ENCODE data around the gene USP8.

- TF ChIP-seq KDM1A (IDR thresholded peaks at IDR 0.05; ENCODE audit: borderline replicate concordance) (no peak), BHLHE40 (IDR thresholded peaks at IDR 0.05; ENCODE audit: borderline replicate concordance in 1 of 2, low read depth in 2 of 2, low read length in 1 of 2) (no peak), MXI1 (IDR thresholded peaks at IDR 0.05; ENCODE audit: low read depth, low read length) (no peak), BCL3 (IDR thresholded peaks at IDR 0.05; ENCODE audit: borderline replicate concordance, insufficient read depth, low read depth, low read length, poor library complexity, severe bottlenecking) (no peak), TCF7 (IDR thresholded peaks at IDR 0.05; ENCODE audit: borderline replicate concordance) (no peak), ASH2L (IDR thresholded peaks at IDR 0.05; ENCODE audit: borderline replicate concordance, low read depth) (no peak), PBX3 (IDR thresholded peaks at IDR 0.05; ENCODE audit: insufficient replicate concordance, low read depth, low read length) (no peak), CHD2 (IDR thresholded peaks at IDR 0.05; ENCODE audit: borderline replicate concordance, low read depth, low read length) (no peak), POLR2A (IDR thresholded peaks at IDR 0.05; ENCODE audit: low read depth, low read length) (no peak), ZNF207 (IDR thresholded peaks at IDR 0.05; ENCODE audit: borderline replicate concordance) (no peak)
- TF ChIP-seq, protein P1, sequence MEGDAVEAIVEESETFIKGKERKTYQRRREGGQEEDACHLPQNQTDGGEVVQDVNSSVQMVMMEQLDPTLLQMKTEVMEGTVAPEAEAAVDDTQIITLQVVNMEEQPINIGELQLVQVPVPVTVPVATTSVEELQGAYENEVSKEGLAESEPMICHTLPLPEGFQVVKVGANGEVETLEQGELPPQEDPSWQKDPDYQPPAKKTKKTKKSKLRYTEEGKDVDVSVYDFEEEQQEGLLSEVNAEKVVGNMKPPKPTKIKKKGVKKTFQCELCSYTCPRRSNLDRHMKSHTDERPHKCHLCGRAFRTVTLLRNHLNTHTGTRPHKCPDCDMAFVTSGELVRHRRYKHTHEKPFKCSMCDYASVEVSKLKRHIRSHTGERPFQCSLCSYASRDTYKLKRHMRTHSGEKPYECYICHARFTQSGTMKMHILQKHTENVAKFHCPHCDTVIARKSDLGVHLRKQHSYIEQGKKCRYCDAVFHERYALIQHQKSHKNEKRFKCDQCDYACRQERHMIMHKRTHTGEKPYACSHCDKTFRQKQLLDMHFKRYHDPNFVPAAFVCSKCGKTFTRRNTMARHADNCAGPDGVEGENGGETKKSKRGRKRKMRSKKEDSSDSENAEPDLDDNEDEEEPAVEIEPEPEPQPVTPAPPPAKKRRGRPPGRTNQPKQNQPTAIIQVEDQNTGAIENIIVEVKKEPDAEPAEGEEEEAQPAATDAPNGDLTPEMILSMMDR (IDR thresholded peaks at IDR 0.05 in 2 of 3, conservative IDR thresholded peaks at IDR 0.05 in 1 of 3; ENCODE audit: control insufficient read depth in 2 of 3, extremely low read depth in 1 of 3, insufficient read depth in 1 of 3, low read depth in 3 of 3, low read length in 3 of 3): no peak
- TF ChIP-seq, protein P2, sequence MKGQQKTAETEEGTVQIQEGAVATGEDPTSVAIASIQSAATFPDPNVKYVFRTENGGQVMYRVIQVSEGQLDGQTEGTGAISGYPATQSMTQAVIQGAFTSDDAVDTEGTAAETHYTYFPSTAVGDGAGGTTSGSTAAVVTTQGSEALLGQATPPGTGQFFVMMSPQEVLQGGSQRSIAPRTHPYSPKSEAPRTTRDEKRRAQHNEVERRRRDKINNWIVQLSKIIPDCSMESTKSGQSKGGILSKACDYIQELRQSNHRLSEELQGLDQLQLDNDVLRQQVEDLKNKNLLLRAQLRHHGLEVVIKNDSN (IDR thresholded peaks at IDR 0.05; ENCODE audit: borderline replicate concordance, extremely low read length, insufficient read depth, low read depth, low read length): no peak
- TF ChIP-seq, protein P3, sequence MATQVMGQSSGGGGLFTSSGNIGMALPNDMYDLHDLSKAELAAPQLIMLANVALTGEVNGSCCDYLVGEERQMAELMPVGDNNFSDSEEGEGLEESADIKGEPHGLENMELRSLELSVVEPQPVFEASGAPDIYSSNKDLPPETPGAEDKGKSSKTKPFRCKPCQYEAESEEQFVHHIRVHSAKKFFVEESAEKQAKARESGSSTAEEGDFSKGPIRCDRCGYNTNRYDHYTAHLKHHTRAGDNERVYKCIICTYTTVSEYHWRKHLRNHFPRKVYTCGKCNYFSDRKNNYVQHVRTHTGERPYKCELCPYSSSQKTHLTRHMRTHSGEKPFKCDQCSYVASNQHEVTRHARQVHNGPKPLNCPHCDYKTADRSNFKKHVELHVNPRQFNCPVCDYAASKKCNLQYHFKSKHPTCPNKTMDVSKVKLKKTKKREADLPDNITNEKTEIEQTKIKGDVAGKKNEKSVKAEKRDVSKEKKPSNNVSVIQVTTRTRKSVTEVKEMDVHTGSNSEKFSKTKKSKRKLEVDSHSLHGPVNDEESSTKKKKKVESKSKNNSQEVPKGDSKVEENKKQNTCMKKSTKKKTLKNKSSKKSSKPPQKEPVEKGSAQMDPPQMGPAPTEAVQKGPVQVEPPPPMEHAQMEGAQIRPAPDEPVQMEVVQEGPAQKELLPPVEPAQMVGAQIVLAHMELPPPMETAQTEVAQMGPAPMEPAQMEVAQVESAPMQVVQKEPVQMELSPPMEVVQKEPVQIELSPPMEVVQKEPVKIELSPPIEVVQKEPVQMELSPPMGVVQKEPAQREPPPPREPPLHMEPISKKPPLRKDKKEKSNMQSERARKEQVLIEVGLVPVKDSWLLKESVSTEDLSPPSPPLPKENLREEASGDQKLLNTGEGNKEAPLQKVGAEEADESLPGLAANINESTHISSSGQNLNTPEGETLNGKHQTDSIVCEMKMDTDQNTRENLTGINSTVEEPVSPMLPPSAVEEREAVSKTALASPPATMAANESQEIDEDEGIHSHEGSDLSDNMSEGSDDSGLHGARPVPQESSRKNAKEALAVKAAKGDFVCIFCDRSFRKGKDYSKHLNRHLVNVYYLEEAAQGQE (IDR thresholded peaks at IDR 0.05; ENCODE audit: low read depth, low read length): no peak
- TF ChIP-seq, protein P4, sequence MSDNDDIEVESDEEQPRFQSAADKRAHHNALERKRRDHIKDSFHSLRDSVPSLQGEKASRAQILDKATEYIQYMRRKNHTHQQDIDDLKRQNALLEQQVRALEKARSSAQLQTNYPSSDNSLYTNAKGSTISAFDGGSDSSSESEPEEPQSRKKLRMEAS (IDR thresholded peaks at IDR 0.05; ENCODE audit: low read depth, low read length): no peak
These were observed 128.0 kb downstream of the USP8 start for GRCh38 chr15:50552238-50552637.

All from GM12878 (cell line).